ENCODE results near the gene ADGRG3.
A peak's percentile ranks its signal among the peaks of the same experiment; 100 is the strongest.

DNA sequence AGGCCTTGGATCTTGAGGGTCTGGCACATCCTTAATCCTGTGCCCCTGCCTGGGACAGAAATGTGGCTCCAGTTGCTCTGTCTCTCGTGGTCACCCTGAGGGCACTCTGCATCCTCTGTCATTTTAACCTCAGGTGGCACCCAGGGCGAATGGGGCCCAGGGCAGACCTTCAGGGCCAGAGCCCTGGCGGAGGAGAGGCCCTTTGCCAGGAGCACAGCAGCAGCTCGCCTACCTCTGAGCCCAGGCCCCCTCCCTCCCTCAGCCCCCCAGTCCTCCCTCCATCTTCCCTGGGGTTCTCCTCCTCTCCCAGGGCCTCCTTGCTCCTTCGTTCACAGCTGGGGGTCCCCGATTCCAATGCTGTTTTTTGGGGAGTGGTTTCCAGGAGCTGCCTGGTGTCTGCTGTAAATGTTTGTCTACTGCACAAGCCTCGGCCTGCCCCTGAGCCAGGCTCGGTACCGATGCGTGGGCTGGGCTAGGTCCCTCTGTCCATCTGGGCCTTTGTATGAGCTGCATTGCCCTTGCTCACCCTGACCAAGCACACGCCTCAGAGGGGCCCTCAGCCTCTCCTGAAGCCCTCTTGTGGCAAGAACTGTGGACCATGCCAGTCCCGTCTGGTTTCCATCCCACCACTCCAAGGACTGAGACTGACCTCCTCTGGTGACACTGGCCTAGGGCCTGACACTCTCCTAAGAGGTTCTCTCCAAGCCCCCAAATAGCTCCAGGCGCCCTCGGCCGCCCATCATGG is 4.0 kb upstream of the ADGRG3 start:
- no peak for TF ChIP-seq POLR2A (IDR thresholded peaks at IDR 0.05)
- TF ChIP-seq, protein P1, sequence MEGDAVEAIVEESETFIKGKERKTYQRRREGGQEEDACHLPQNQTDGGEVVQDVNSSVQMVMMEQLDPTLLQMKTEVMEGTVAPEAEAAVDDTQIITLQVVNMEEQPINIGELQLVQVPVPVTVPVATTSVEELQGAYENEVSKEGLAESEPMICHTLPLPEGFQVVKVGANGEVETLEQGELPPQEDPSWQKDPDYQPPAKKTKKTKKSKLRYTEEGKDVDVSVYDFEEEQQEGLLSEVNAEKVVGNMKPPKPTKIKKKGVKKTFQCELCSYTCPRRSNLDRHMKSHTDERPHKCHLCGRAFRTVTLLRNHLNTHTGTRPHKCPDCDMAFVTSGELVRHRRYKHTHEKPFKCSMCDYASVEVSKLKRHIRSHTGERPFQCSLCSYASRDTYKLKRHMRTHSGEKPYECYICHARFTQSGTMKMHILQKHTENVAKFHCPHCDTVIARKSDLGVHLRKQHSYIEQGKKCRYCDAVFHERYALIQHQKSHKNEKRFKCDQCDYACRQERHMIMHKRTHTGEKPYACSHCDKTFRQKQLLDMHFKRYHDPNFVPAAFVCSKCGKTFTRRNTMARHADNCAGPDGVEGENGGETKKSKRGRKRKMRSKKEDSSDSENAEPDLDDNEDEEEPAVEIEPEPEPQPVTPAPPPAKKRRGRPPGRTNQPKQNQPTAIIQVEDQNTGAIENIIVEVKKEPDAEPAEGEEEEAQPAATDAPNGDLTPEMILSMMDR (IDR thresholded peaks at IDR 0.05): peak in 1 of 12 donors; percentile 5
